ENCODE measurements around the gene CTSS.
A peak's percentile ranks its signal among the peaks of the same experiment; 100 is the strongest.

Gene CTSS

DNA sequence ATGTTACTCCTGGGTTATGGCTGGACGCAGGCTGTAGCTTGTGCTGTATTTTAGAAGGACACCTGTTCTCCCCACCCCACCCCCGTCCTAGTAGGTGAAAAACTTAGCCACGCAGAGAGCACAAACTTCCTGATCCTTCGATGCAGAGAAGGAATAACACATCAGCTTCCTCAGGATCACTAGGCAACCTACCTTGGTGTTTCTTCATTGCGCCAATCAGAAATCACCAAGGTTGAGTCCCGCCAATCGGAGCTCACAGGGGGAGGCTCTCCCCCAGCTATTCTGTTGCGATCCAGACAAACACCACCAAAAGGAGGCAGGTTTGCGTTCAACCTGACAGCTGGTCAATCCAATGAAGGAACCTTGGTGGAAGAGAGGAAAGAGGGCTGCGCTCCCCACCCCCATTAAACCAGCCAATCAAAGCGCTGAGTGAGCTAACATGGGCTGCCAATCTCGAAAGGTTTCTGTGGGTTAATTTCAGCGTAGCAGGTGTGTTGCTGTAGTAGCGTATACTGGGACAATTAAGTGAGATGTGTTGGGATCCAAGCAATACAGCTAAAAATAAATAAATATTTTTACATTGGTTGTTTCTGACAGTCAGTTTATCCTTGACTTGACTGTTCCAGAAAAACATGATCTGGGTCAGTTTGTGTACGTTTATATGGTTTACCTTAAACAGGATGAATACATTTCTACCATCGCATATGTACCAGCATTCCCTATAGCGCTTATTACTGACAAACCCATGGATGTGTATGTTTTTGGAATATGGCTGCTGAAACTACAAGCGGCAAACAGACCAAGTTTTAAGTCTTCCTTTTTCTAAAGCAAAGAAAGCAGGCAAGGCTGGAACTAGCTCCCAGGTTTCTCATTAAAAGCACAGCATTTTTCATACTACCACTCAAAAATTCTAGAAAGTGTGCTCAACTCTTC, 68.3 kb downstream of the CTSS start, which contains the start of gene GOLPH3L:
Gene GOLPH3L (minus strand): TSS at position 160 of the 933 bp plus-strand sequence. CDS start 2,316 bp downstream, outside the sequence.
- H3K4me3 ChIP-seq (ENCODE audit: low read depth, low read length): peak within 1 kb of the TSS; percentile 93
- peak; percentile 98 for DNase-seq (ENCODE audit: low read depth)
- TF ChIP-seq, protein P1, sequence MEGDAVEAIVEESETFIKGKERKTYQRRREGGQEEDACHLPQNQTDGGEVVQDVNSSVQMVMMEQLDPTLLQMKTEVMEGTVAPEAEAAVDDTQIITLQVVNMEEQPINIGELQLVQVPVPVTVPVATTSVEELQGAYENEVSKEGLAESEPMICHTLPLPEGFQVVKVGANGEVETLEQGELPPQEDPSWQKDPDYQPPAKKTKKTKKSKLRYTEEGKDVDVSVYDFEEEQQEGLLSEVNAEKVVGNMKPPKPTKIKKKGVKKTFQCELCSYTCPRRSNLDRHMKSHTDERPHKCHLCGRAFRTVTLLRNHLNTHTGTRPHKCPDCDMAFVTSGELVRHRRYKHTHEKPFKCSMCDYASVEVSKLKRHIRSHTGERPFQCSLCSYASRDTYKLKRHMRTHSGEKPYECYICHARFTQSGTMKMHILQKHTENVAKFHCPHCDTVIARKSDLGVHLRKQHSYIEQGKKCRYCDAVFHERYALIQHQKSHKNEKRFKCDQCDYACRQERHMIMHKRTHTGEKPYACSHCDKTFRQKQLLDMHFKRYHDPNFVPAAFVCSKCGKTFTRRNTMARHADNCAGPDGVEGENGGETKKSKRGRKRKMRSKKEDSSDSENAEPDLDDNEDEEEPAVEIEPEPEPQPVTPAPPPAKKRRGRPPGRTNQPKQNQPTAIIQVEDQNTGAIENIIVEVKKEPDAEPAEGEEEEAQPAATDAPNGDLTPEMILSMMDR (IDR thresholded peaks at IDR 0.05; ENCODE audit: low read depth, low read length): no peak
- TF ChIP-seq MYC (IDR thresholded peaks at IDR 0.05; ENCODE audit: low read depth, low read length) (no peak), POLR2A (IDR thresholded peaks at IDR 0.05; ENCODE audit: extremely low read depth, insufficient read length) (peak; percentile 3)
- TF ChIP-seq, protein P2, sequence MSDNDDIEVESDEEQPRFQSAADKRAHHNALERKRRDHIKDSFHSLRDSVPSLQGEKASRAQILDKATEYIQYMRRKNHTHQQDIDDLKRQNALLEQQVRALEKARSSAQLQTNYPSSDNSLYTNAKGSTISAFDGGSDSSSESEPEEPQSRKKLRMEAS (IDR thresholded peaks at IDR 0.05; ENCODE audit: low read depth, low read length): no peak; the same call in 1 of the 2 replicates

DNA sequence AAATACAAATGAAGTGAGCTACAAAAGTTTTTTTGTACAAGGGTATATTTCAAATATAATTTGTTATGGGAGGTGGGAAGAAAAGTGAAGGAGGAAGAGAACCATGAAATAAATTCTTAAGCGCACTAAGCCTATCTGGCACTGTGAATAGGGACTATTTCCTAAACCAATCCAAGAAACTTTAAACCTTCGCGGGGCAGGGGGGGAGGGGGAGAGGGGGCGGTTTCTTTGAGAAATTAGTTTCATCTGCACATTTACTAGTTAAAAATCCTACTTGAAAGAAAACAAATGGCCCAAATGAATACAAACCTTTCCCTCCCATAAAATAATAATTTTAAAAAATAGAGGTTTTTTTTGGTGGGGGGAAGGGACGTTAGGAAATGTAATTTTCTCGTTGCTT, 69.0 kb downstream of the CTSS start:
- TF ChIP-seq, protein P2 (IDR thresholded peaks at IDR 0.05; ENCODE audit: low read depth, low read length): no peak
- TF ChIP-seq POLR2A (IDR thresholded peaks at IDR 0.05; ENCODE audit: extremely low read depth, insufficient read length): no peak
- TF ChIP-seq, protein P1 (IDR thresholded peaks at IDR 0.05; ENCODE audit: low read depth, low read length): no peak
- TF ChIP-seq MYC (IDR thresholded peaks at IDR 0.05; ENCODE audit: low read depth, low read length): no peak
- peak overlapping the region; percentile 93 for H3K4me3 ChIP-seq (ENCODE audit: low read depth, low read length)
- DNase-seq (ENCODE audit: low read depth): peak; percentile 32

DNA sequence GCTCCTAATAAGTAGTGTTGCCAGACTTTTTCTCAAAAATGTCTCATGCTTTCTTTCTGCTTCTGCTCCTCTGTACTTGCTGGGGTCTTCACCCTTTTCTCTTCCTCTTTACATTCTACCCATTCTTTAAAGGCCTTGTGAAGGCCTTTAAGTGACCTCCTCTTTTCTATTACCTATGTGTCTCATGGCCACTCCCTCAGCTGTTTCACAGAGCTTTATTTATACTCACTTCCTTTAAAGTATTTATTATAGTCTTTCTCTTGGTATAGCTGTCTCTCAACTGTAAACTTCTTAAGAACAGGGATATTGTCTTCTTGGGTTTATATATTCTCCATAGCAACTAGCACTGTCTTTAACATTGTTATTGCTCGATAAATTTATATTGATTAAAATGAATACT, 69.4 kb downstream of the CTSS start:
- no peak for TF ChIP-seq POLR2A (IDR thresholded peaks at IDR 0.05; ENCODE audit: extremely low read depth, insufficient read length)
- no peak for TF ChIP-seq MYC (IDR thresholded peaks at IDR 0.05; ENCODE audit: low read depth, low read length)
- TF ChIP-seq, protein P1 (IDR thresholded peaks at IDR 0.05; ENCODE audit: low read depth, low read length): no peak
- TF ChIP-seq, protein P2 (IDR thresholded peaks at IDR 0.05; ENCODE audit: low read depth, low read length): no peak
- peak; percentile 11 for DNase-seq (ENCODE audit: low read depth)
- peak overlapping the region; percentile 93 for H3K4me3 ChIP-seq (ENCODE audit: low read depth, low read length)

DNA sequence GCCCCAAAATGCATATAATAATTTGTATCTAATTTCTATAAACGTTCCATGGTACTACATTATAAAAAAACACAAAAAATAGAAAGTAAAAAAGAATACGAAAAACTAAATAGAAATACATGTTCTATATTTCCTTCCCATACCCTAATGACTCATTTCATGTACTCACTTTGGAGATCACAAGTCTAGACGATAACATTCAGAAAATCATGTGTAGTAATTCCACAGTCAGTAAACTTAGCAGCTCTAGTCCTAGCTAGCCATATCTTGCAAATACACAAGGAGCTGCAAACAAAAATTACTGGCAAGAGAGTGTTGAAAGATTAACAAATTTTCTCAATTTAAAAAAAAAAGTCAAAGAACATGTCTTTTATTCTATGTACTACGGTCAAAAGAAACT, 70.0 kb downstream of the CTSS start:
- DNase-seq (ENCODE audit: low read depth): no peak
- peak overlapping the region; percentile 93 for H3K4me3 ChIP-seq (ENCODE audit: low read depth, low read length)

DNA sequence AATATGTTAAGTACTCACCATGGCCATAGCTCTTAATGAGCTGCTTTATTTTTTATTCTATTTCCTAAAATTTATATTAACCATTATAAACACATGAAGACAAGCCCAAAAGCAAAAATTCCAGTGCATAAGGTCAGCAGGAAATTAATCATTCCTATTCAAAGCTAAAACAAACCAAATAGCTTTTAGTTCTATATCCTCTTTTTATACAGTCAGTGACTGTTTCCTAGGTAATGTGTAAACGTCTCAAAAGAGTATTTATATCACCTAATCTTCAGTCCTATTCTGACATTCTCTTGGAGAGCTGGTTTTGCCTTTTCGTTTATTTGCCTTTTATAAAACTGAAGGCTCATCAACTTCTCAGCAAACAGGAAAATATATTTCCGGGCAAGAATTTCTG, 72.9 kb downstream of the CTSS start:
- TF ChIP-seq POLR2A (IDR thresholded peaks at IDR 0.05; ENCODE audit: extremely low read depth, insufficient read length) (no peak), MYC (IDR thresholded peaks at IDR 0.05; ENCODE audit: low read depth, low read length) (no peak)
- TF ChIP-seq, protein P1 (IDR thresholded peaks at IDR 0.05; ENCODE audit: low read depth, low read length): no peak
- TF ChIP-seq, protein P2 (IDR thresholded peaks at IDR 0.05; ENCODE audit: low read depth, low read length): no peak
- DNase-seq (ENCODE audit: low read depth): no peak
- no peak overlapping the region for H3K4me3 ChIP-seq (ENCODE audit: low read depth, low read length)

More for the DNA sequence above, 70.0 kb downstream of the CTSS start:
- TF ChIP-seq, protein P2 (IDR thresholded peaks at IDR 0.05; ENCODE audit: low read depth, low read length): no peak
- TF ChIP-seq, protein P1 (IDR thresholded peaks at IDR 0.05; ENCODE audit: low read depth, low read length): no peak
- TF ChIP-seq MYC (IDR thresholded peaks at IDR 0.05; ENCODE audit: low read depth, low read length) (no peak), POLR2A (IDR thresholded peaks at IDR 0.05; ENCODE audit: extremely low read depth, insufficient read length) (no peak)

All from NB4 (cell line).